GM19324 (cell line): ENCODE results near the gene SLC22A12.

Experiments
- ATAC-seq: cut with Tn5 transposase; IDR thresholded peaks from one replicate; pipeline ENCODE4 v1.9.1; 2021; ENCODE audit warnings: mild to moderate bottlenecking, moderate library complexity; ENCODE audit not compliant: unreplicated experiment, low FRiP score

The SLC22A12 gene

GRCh38 chr11:64620381-64620971 is 29.5 kb downstream of the SLC22A12 start:
- ATAC-seq = no peak

GRCh38 chr11:64621283-64622019 is 30.4 kb downstream of the SLC22A12 start:
- ATAC-seq = no peak

GRCh38 chr11:64622681-64623080 is 31.7 kb downstream of the SLC22A12 start:
- no peak for ATAC-seq

GRCh38 chr11:64624883-64625481 is 34.0 kb downstream of the SLC22A12 start:
- ATAC-seq = no peak

- ATAC-seq = no peak
Measured at GRCh38 chr11:64626637-64627036, 35.6 kb downstream of the SLC22A12 start.

GRCh38 chr11:64627371-64627770 is 36.4 kb downstream of the SLC22A12 start:
- ATAC-seq = no peak

GRCh38 chr11:64628596-64628995 is 37.6 kb downstream of the SLC22A12 start:
- ATAC-seq = no peak

- ATAC-seq = no peak
Measured at GRCh38 chr11:64629103-64629502, 38.1 kb downstream of the SLC22A12 start.

- ATAC-seq = no peak
Measured at GRCh38 chr11:64629796-64630562, 39.0 kb downstream of the SLC22A12 start.

GRCh38 chr11:64631675-64632074 is 40.7 kb downstream of the SLC22A12 start:
- ATAC-seq = no peak

GRCh38 chr11:64632237-64632636 is 41.2 kb downstream of the SLC22A12 start:
- no peak for ATAC-seq

GRCh38 chr11:64632654-64633053 is 41.6 kb downstream of the SLC22A12 start:
- ATAC-seq = no peak

GRCh38 chr11:64633555-64634159 is 42.6 kb downstream of the SLC22A12 start:
- no peak for ATAC-seq

GRCh38 chr11:64637334-64638017 is 46.5 kb downstream of the SLC22A12 start:
- no peak for ATAC-seq

- ATAC-seq = no peak
Measured at GRCh38 chr11:64638018-64638665, 47.1 kb downstream of the SLC22A12 start.

GRCh38 chr11:64638829-64639228 is 47.8 kb downstream of the SLC22A12 start:
- ATAC-seq = no peak

GRCh38 chr11:64639885-64640284 is 48.9 kb downstream of the SLC22A12 start:
- ATAC-seq = no peak

GRCh38 chr11:64641596-64642417 is 50.8 kb downstream of the SLC22A12 start:
- no peak for ATAC-seq

GRCh38 chr11:64642418-64642735 is 51.4 kb downstream of the SLC22A12 start:
- no peak for ATAC-seq
